ENCODE measurements around the gene HMG20A. TPM values are rescaled to one million over a fixed set of nuclear protein-coding genes. Genes with fewer than 3 reads are reported as not detected.

HMG20A gene
- total RNA-seq, 1 experiment from 2014 or later = 62.2 TPM

DNA sequence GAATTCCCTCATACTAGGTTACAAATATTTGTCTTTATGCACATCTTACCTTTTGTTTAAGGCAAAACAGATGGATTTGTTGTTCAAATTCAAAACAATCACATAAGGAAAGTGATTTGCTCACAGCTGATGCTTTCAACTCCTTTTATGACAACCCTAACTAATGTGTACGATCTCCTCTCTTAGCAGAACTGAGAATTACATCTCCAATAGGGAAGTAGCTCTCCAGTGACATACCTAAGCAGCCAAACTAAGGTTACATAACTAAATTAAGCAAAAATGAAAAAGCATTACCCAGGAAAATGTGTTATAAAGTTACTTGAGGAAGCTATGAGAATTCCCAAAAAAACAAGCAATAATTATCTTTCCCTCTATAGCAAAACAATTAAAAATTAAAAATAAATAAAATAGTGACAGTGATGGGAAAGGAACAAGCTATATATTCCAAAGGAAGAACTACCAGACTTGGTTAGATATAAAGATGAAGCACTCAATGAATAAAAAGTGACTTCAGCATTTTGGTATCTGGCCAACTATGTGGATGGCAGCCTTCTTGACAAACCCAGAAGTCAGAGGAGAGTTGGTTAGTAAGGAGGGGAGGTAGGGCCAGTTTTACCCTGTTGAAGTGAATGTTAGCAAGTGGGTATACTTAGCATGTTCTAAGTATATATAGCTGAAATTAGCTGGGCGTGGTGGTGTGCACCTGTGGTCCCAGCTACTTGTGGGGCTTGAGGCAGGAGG is 33.2 kb upstream of the HMG20A start:
- CTCF ChIA-PET = interaction anchor here (0.6 to 1.4 kb wide), 3 partner anchors 109 to 269 kb away, joined by 3 to 4 read pairs (median 3); no protein-coding TSS in a partner anchor
- TF ChIP-seq KAT7 (CRISPR knock-in tag; IDR thresholded peaks at IDR 0.05; ENCODE audit: borderline replicate concordance) (no peak), TEAD4 (CRISPR knock-in tag; IDR thresholded peaks at IDR 0.05) (no peak), EMX1 (CRISPR knock-in tag; IDR thresholded peaks at IDR 0.05) (no peak), GABPB1 (CRISPR knock-in tag; IDR thresholded peaks at IDR 0.05) (no peak), ZNF219 (CRISPR knock-in tag; IDR thresholded peaks at IDR 0.05; ENCODE audit: borderline replicate concordance) (no peak), HMGA2 (CRISPR knock-in tag; IDR thresholded peaks at IDR 0.05) (no peak)
- TF ChIP-seq, protein P1, sequence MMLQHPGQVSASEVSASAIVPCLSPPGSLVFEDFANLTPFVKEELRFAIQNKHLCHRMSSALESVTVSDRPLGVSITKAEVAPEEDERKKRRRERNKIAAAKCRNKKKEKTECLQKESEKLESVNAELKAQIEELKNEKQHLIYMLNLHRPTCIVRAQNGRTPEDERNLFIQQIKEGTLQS (CRISPR knock-in tag; conservative IDR thresholded peaks at IDR 0.05) = no peak
- TF ChIP-seq, protein P2, sequence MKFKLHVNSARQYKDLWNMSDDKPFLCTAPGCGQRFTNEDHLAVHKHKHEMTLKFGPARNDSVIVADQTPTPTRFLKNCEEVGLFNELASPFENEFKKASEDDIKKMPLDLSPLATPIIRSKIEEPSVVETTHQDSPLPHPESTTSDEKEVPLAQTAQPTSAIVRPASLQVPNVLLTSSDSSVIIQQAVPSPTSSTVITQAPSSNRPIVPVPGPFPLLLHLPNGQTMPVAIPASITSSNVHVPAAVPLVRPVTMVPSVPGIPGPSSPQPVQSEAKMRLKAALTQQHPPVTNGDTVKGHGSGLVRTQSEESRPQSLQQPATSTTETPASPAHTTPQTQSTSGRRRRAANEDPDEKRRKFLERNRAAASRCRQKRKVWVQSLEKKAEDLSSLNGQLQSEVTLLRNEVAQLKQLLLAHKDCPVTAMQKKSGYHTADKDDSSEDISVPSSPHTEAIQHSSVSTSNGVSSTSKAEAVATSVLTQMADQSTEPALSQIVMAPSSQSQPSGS (CRISPR knock-in tag; IDR thresholded peaks at IDR 0.05; ENCODE audit: borderline replicate concordance, low read depth) = no peak
- TF ChIP-seq, protein P3, sequence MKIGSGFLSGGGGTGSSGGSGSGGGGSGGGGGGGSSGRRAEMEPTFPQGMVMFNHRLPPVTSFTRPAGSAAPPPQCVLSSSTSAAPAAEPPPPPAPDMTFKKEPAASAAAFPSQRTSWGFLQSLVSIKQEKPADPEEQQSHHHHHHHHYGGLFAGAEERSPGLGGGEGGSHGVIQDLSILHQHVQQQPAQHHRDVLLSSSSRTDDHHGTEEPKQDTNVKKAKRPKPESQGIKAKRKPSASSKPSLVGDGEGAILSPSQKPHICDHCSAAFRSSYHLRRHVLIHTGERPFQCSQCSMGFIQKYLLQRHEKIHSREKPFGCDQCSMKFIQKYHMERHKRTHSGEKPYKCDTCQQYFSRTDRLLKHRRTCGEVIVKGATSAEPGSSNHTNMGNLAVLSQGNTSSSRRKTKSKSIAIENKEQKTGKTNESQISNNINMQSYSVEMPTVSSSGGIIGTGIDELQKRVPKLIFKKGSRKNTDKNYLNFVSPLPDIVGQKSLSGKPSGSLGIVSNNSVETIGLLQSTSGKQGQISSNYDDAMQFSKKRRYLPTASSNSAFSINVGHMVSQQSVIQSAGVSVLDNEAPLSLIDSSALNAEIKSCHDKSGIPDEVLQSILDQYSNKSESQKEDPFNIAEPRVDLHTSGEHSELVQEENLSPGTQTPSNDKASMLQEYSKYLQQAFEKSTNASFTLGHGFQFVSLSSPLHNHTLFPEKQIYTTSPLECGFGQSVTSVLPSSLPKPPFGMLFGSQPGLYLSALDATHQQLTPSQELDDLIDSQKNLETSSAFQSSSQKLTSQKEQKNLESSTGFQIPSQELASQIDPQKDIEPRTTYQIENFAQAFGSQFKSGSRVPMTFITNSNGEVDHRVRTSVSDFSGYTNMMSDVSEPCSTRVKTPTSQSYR (CRISPR knock-in tag; IDR thresholded peaks at IDR 0.05) = no peak
- TF ChIP-seq, protein P4, sequence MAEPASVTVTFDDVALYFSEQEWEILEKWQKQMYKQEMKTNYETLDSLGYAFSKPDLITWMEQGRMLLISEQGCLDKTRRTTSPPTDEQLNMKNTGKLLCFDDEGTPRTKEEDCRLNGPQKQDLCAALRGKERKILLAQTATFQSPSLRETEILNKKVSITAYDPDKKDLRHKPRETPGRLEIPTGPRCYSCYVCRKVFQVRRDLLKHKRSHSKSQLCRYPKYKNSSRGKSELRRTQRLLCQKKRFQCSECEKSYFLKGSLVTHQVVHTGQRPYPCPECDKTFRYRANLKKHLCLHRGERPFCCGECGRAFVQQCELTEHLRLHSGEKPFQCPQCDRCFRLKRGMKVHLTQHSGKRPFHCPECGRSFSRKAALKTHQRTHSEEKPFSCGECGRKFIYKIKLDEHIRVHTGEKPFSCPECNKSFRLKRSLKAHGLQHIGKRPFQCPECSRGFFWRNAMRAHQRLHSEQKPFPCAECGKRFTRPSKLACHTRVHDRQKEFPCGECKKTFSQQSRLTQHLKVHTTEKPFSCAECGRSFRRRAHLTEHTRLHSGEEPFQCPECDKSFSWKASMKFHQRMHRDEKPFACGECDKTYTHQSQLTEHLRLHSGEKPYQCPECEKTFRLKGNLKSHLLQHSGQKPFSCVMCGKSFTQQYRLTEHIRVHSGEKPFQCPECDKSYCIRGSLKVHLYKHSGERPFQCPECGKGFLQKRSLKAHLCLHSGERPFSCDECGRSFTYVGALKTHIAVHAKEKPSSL (CRISPR knock-in tag; conservative IDR thresholded peaks at IDR 0.05) = no peak
- ATAC-seq (no peak), DNase-seq (ENCODE audit: low spot score) (no peak)
- H3K9me3 Mint-ChIP-seq = no peaks in the 10 kb centered on the region
- peaks cover 21% of the 10 kb centered on the region for H3K4me1 Mint-ChIP-seq
- H3K4me3 Mint-ChIP-seq = no peak overlapping the region
- no peak overlapping the region for H3K27ac Mint-ChIP-seq
- H3K36me3 Mint-ChIP-seq = no peaks in the 10 kb centered on the region
- POLR2A ChIA-PET = no interaction called here
- no peaks in the 10 kb centered on the region for H3K27me3 Mint-ChIP-seq (ENCODE audit: low read depth)

DNA sequence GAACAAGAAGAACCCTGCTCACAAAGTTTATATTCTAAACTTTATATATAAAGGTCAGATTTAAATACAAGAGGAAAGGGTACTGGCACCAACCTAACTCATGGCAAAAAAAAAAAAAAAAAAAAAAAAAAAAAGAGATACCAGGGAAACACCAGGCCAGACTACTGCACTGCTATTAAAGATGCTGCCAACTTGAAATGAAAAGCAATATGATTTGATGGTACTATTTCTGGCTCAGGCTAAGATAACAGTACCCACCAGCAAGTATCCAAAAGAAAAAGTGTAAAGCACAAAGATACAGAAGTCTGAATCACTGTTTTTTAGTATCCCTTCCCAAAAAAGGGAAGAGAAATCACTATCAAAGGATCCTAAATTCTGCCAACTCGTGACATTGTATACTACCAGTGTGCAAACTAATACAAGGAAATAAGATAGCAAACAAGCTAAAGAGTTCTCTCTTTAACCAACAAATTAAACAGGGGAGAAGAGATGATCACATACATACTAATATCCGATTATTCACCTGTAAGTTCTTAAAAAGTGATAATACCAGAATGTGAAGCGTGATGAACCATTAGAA is 29.2 kb upstream of the HMG20A start:
- Mint-ChIP-seq H3K9me3 (peaks cover 16% of the 10 kb centered on the region), H3K4me1 (peaks cover 4% of the 10 kb centered on the region), H3K27ac (no peak overlapping the region), H3K36me3 (peaks cover 16% of the 10 kb centered on the region), H3K27me3 (ENCODE audit: low read depth) (no peaks in the 10 kb centered on the region), H3K4me3 (no peak overlapping the region)
- TF ChIP-seq, protein P5, sequence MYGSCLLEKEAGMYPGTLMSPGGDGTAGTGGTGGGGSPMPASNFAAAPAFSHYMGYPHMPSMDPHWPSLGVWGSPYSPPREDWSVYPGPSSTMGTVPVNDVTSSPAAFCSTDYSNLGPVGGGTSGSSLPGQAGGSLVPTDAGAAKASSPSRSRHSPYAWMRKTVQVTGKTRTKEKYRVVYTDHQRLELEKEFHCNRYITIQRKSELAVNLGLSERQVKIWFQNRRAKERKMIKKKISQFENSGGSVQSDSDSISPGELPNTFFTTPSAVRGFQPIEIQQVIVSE (CRISPR knock-in tag; IDR thresholded peaks at IDR 0.05; ENCODE audit: borderline replicate concordance) = no peak
- TF ChIP-seq NR3C1 (CRISPR knock-in tag; conservative IDR thresholded peaks at IDR 0.05; ENCODE audit: low read depth) (no peak), KAT7 (CRISPR knock-in tag; IDR thresholded peaks at IDR 0.05; ENCODE audit: borderline replicate concordance) (no peak), ZNF121 (CRISPR knock-in tag; IDR thresholded peaks at IDR 0.05) (no peak)
- CTCF ChIA-PET = no interaction called here
- POLR2A ChIA-PET = no interaction called here
- no peak for DNase-seq (ENCODE audit: low spot score)
- ATAC-seq = no peak

All from WTC11 (cell line).